Urinary bladder (tissue), 4 donors: Measurements from ENCODE around the gene CLDN18. TPM values are rescaled to one million over a fixed set of nuclear protein-coding genes. Genes with fewer than 3 reads are reported as not detected.

Experiments
- DNase-seq: peaks from one replicate; pipeline ENCODE4 v3.0.0-alpha.2; 2015; ENCODE audit errors: extremely low spot score
- H3K27ac ChIP-seq: one replicate; pipeline ENCODE4 v1.5.1; 2013; ENCODE audit warnings: low read depth, mild to moderate bottlenecking, moderate library complexity
- H3K36me3 ChIP-seq: one replicate; pipeline ENCODE4 v1.6.1; 2013; ENCODE audit warnings: mild to moderate bottlenecking, moderate library complexity; ENCODE audit not compliant: insufficient read depth
- H3K4me1 ChIP-seq: one replicate; pipeline ENCODE4 v1.6.1; 2013; ENCODE audit warnings: mild to moderate bottlenecking, moderate library complexity; ENCODE audit not compliant: insufficient read depth
- H3K4me3 ChIP-seq: one replicate; pipeline ENCODE4 v1.5.1; 2013; ENCODE audit warnings: low read depth, low read length
- WGBS: extraction: QIAGEN DNeasy Blood & Tissue Kit; methylation state at CpG from one replicate; pipeline ENCODE4 v1.1.7; 2013; 5-methylcytosine and 5-hydroxymethylcytosine counted together
- polyA plus RNA-seq: library from polyadenylated mRNA; stranded (reverse); fragments of 200-250 nt; gene quantifications from one replicate; pipeline ENCODE4 v1.2.3, GENCODE V29; 2013
- total RNA-seq: library from RNA; depleted of rRNA; stranded (reverse); fragments of >200 nt; gene quantifications from one replicate; pipeline ENCODE4 v1.2.3, GENCODE V29; 2014
- donor health status: healthy with polysubstance abuse.
- donor health status: healthy.

CLDN18 gene
- total and polyA plus RNA-seq, 2 donors = not detected

DNA sequence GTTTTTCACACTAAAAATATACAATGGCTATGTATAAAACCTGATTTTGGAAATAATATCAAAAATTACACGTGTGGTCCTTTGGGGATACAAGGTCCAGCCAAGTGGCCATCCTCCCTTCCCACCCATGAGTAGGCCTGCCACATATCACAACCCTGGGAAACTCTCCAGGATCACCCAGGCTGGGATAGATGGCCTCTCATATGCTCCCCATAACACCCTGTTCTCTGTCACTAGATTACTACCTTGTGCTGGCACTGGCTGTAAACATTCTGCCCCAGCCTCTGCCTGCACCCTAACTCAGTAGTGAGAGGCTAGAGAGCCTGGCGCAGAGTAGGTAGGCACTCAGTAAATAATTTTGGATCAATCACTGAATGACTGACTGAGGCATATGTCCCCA is 52.1 kb downstream of the CLDN18 start:
- no peak for DNase-seq
- Histone ChIP-seq H3K4me3 (no peak overlapping the region), H3K27ac (no peak overlapping the region), H3K36me3 (no peaks in the 10 kb centered on the region), H3K4me1 (no peaks in the 10 kb centered on the region)
- 89% methylated on average over 2 of the region's 2 CpGs for WGBS

DNA sequence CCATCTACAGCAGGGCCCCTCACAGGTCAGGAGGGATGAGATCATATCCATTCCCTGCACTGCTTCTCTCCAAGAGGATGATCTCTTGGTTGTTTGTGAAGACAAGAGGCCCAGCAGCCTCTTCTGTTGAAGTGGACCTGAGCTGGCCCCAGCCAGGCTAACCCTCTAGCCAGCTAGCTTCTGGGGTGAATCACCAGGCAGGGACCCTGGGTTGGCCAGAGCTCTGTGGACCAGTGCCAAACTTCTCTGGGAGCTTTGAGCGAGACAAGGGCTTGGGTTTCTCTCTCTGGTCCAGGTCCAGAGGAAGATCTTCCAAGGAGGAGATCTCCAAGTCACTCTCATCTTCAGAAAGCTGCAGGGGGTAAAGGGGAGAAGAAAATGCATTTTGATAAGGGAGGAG is 52.7 kb downstream of the CLDN18 start:
- no peaks in the 10 kb centered on the region for H3K4me1 ChIP-seq
- H3K27ac ChIP-seq = no peak overlapping the region
- 35% methylated on average over 1 of the region's 1 CpG for WGBS
- no peak for DNase-seq
- H3K4me3 ChIP-seq = no peak overlapping the region
- no peaks in the 10 kb centered on the region for H3K36me3 ChIP-seq

DNA sequence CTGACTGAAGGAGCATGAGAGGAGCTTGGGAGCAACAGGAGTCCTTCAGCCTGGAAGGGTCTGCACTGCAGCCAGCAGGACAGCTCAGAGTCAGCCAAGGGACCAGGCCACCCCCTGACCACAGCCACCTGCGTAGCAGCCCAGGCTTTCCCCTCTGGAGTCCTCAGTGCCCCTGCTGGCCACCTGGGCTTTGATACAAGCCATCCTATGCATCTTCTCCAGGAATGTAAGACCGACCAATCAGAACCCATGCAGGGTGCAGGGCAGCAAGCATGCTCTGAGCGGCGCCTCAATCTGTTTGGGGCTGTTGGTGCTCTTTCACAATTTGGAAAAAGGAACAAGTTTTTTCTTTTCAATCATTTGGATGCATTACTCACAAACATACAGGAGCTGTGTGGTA is 53.5 kb downstream of the CLDN18 start:
- no peak overlapping the region for H3K27ac ChIP-seq
- no peaks in the 10 kb centered on the region for H3K4me1 ChIP-seq
- 73% methylated on average over 4 of the region's 4 CpGs for whole genome bisulfite sequencing
- DNase-seq = no peak
- no peaks in the 10 kb centered on the region for H3K36me3 ChIP-seq
- H3K4me3 ChIP-seq = no peak overlapping the region

DNA sequence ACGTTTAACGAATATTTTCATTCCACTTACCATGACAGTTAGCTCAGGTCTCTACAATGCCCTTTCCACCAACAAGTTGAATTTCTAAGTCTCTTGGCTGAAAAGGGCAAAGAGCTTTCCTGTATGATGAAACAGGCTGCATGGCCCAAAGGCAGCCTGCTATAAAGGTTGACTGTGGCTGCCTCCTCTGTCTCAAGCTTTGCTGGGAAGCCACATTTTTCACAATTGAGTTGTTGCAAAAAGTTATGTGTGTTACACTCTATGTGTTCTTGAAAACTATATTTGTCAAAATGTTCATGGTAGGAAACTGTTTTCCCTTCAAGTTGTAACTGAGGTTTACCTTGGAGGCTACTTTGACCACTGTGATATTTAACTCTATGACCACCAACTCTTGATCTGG is 56.0 kb downstream of the CLDN18 start:
- Histone ChIP-seq H3K4me1 (no peaks in the 10 kb centered on the region), H3K27ac (no peak overlapping the region), H3K36me3 (no peaks in the 10 kb centered on the region), H3K4me3 (no peak overlapping the region)
- no peak for DNase-seq
- WGBS = 94% methylated on average over 2 of the region's 2 CpGs

GRCh38 chr3:138066383-138066782 is 56.4 kb downstream of the CLDN18 start:
- no peak for DNase-seq
- Histone ChIP-seq H3K4me3 (no peak overlapping the region), H3K36me3 (no peaks in the 10 kb centered on the region), H3K4me1 (no peaks in the 10 kb centered on the region), H3K27ac (no peak overlapping the region)
- 91% methylated on average over 8 of the region's 8 CpGs for WGBS

DNA sequence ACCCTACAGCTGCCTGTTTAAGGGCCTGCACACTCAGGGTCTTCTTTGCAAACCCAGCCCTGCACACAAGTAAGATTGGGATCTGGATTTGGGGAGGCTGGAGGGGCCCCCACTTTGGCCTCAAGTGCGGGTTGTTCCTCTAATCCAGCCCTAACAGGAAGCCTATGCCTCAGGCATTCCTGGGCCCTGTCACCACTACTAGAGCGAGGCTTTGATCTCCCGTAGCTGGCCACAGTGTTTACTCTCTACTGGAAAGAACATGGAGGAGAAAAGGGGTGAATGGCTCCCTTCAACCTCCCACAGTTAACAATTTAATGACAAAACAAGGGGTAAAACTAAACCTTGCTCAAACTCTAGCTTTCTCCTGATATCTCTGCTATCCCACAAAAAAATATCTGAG is 57.0 kb downstream of the CLDN18 start:
- H3K4me1 ChIP-seq = no peaks in the 10 kb centered on the region
- H3K36me3 ChIP-seq = no peaks in the 10 kb centered on the region
- H3K4me3 ChIP-seq = no peak overlapping the region
- WGBS = 84% methylated on average over 3 of the region's 3 CpGs
- DNase-seq = no peak
- no peak overlapping the region for H3K27ac ChIP-seq

DNA sequence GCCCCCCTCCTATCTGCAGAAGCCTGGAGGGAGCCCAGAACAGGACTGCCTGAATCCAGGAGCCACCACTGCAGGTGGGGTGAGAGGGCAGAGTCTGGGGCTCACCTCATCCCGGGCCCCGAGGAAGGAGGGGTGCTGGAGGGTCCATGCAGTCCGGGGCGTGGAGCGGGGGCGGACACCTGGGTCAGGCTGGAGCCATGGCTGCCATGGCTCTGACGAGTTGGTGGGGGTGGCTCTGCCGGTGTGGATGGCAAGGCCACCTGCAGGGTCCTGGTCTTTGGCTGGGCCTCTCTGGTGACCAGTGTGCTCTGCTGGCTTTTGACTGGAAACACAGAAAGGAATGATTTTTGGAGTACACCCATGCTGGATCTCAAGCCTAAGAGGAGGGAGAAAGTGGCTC is 58.1 kb downstream of the CLDN18 start:
- no peak for DNase-seq
- WGBS = 89% methylated on average over 8 of the region's 8 CpGs
- H3K36me3 ChIP-seq = no peaks in the 10 kb centered on the region

GRCh38 chr3:138068579-138069174 is 58.7 kb downstream of the CLDN18 start:
- peak; percentile 10 for DNase-seq
- no peaks in the 10 kb centered on the region for H3K4me1 ChIP-seq
- no peak overlapping the region for H3K4me3 ChIP-seq
- H3K36me3 ChIP-seq = no peaks in the 10 kb centered on the region
- 28% methylated on average over 14 of the region's 14 CpGs for WGBS
- no peak overlapping the region for H3K27ac ChIP-seq

More for the DNA sequence above, 58.1 kb downstream of the CLDN18 start:
- Histone ChIP-seq H3K4me1 (no peaks in the 10 kb centered on the region), H3K4me3 (no peak overlapping the region), H3K27ac (no peak overlapping the region)

- DNase-seq = no peak
- H3K27ac ChIP-seq = no peak overlapping the region
- WGBS = 84% methylated on average over 4 of the region's 4 CpGs
- no peak overlapping the region for H3K4me3 ChIP-seq
- no peaks in the 10 kb centered on the region for H3K4me1 ChIP-seq
- H3K36me3 ChIP-seq = no peaks in the 10 kb centered on the region
Measured at GRCh38 chr3:138070006-138070405, 60.0 kb downstream of the CLDN18 start.

GRCh38 chr3:138072796-138073195 is 62.8 kb downstream of the CLDN18 start:
- no peak overlapping the region for H3K4me3 ChIP-seq
- WGBS = 84% methylated on average over 8 of the region's 8 CpGs
- H3K27ac ChIP-seq = no peak overlapping the region
- DNase-seq = no peak
- H3K4me1 ChIP-seq = no peaks in the 10 kb centered on the region
- no peaks in the 10 kb centered on the region for H3K36me3 ChIP-seq

GRCh38 chr3:138078096-138078495 is 68.1 kb downstream of the CLDN18 start:
- no peaks in the 10 kb centered on the region for H3K4me1 ChIP-seq
- 93% methylated on average over 4 of the region's 4 CpGs for WGBS
- no peak overlapping the region for H3K4me3 ChIP-seq
- DNase-seq = no peak
- no peak overlapping the region for H3K27ac ChIP-seq
- no peaks in the 10 kb centered on the region for H3K36me3 ChIP-seq

DNA sequence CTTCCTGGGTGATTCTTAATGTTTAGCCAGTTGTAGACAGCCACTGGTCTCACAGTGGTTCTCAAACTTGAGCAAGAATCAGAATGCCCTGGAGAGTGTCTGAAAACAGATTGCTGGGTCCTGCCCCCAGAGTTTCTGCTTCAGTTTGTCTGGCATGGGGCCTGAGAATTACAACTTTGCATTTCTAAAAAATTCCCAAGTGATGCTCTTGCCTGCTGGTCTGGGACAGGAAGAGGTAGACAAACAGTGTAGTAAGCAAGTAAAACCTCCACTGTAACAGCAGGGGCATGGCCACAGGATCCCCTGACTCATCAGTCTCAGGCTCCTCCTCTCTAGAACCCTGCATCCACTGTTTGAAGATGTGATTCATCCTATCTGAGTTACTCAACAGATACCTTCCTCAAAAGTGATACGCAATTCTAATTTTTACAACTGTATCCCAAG is 69.0 kb downstream of the CLDN18 start:
- H3K36me3 ChIP-seq = no peaks in the 10 kb centered on the region
- H3K4me1 ChIP-seq = no peaks in the 10 kb centered on the region
- WGBS = 0% methylated on average over 1 of the region's 1 CpG
- no peak overlapping the region for H3K27ac ChIP-seq
- DNase-seq = no peak
- H3K4me3 ChIP-seq = no peak overlapping the region

GRCh38 chr3:138079901-138080300 is 69.9 kb downstream of the CLDN18 start:
- no peaks in the 10 kb centered on the region for H3K36me3 ChIP-seq
- no peak overlapping the region for H3K4me3 ChIP-seq
- 93% methylated on average over 5 of the region's 5 CpGs for WGBS

GRCh38 chr3:138081371-138082084 is 71.6 kb downstream of the CLDN18 start:
- no peak for DNase-seq
- Histone ChIP-seq H3K36me3 (no peaks in the 10 kb centered on the region), H3K27ac (peak overlapping the region; percentile 25), H3K4me3 (no peak overlapping the region), H3K4me1 (no peaks in the 10 kb centered on the region)
- 68% methylated on average over 5 of the region's 5 CpGs for WGBS

More at GRCh38 chr3:138079901-138080300, 69.9 kb downstream of the CLDN18 start:
- no peaks in the 10 kb centered on the region for H3K4me1 ChIP-seq
- no peak overlapping the region for H3K27ac ChIP-seq
- no peak for DNase-seq
